ENCODE measurements around the gene PDZD2. TPM values are rescaled to one million over a fixed set of nuclear protein-coding genes. Genes with fewer than 3 reads are reported as not detected.

The PDZD2 gene
- total RNA-seq, 2 donors from 2014 or later, result 6.6 to 14.6 TPM

DNA sequence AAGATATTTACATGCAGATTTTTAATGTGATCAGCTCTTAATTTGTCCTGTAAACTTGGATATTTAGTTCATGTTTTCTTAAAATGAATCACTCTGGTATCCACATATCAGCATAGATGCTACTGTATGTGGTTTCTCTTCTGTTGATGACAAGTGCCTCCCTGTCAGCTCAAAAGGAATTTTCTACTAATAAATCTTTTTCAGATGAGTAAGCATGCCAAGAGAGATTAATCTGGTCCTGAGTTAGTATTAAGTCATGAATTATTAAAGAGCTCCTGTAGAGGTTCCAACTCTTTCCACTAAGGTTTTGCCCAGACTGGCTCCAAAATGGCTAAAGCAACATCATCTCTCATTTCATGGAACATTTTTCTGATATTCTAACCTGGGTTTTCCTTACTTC is 406.0 kb downstream of the PDZD2 start:
- H3K36me3 ChIP-seq (ENCODE audit: control insufficient read depth, insufficient read depth, low read length), result no peaks in the 10 kb centered on the region
- Mint-ChIP-seq H3K4me3 (no peak overlapping the region), H3K27me3 (ENCODE audit: insufficient read depth) (no peaks in the 10 kb centered on the region), H3K4me1 (no peaks in the 10 kb centered on the region), H3K36me3 (ENCODE audit: low read depth) (peaks cover 21% of the 10 kb centered on the region), H3K27ac (no peak overlapping the region), H3K9me3 (peaks cover 28% of the 10 kb centered on the region)
- no peak overlapping the region for H3K27ac ChIP-seq (ENCODE audit: low read depth, low read length)
- no peak for DNase-seq
- H3K9ac ChIP-seq (ENCODE audit: extremely low read depth, low read length, poor library complexity, severe bottlenecking), result no peak overlapping the region
- H3K9me3 ChIP-seq (ENCODE audit: control insufficient read depth, low read length), result peaks cover 6% of the 10 kb centered on the region
- no peaks in the 10 kb centered on the region for H3K27me3 ChIP-seq (ENCODE audit: control insufficient read depth, insufficient read depth, low read length, poor library complexity, severe bottlenecking)
- H3K4me3 ChIP-seq (ENCODE audit: low read length), result no peak overlapping the region
- H3K4me1 ChIP-seq (ENCODE audit: control insufficient read depth, insufficient read depth, low read length), result no peaks in the 10 kb centered on the region
- no peak for TF ChIP-seq CTCF (conservative IDR thresholded peaks at IDR 0.05)

DNA sequence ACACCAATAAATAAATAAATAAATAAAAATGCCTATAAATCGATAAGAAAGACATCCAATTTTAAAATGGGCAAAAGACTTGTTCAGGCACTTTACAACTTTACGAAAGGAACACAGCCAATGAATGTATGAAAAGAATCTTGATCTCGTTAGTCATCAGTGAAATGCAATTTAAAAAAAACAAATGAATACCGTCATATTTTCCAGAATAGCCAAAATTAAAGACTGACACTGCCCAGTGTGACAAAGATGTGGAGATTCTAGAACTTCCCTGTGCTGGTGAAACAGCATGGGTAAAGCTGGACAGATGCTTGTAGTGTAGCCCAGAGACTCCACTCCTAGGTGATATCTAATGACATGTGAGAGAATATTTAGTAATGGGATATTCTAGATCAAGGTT is 408.1 kb downstream of the PDZD2 start:
- Mint-ChIP-seq H3K4me3 (no peak overlapping the region), H3K36me3 (ENCODE audit: low read depth) (peaks cover 14% of the 10 kb centered on the region), H3K4me1 (no peaks in the 10 kb centered on the region), H3K27me3 (ENCODE audit: insufficient read depth) (no peaks in the 10 kb centered on the region), H3K9me3 (peaks cover 11% of the 10 kb centered on the region), H3K27ac (no peak overlapping the region)
- no peak for TF ChIP-seq CTCF (conservative IDR thresholded peaks at IDR 0.05)
- Histone ChIP-seq H3K4me3 (ENCODE audit: low read length) (no peak overlapping the region), H3K9ac (ENCODE audit: extremely low read depth, low read length, poor library complexity, severe bottlenecking) (no peak overlapping the region), H3K36me3 (ENCODE audit: control insufficient read depth, insufficient read depth, low read length) (no peaks in the 10 kb centered on the region), H3K27ac (ENCODE audit: low read depth, low read length) (no peak overlapping the region), H3K4me1 (ENCODE audit: control insufficient read depth, insufficient read depth, low read length) (no peaks in the 10 kb centered on the region), H3K27me3 (ENCODE audit: control insufficient read depth, insufficient read depth, low read length, poor library complexity, severe bottlenecking) (no peaks in the 10 kb centered on the region), H3K9me3 (ENCODE audit: control insufficient read depth, low read length) (peaks cover 6% of the 10 kb centered on the region)
- WGBS, 2 experiments (ENCODE audit: insufficient coverage in 1 of 2, insufficient read length in 1 of 2), result 94 to 98% methylated on average over 4 of the region's 4 CpGs
- DNase-seq, result no peak

- Mint-ChIP-seq H3K36me3 (ENCODE audit: low read depth) (peaks cover 15% of the 10 kb centered on the region), H3K4me1 (no peaks in the 10 kb centered on the region), H3K27me3 (ENCODE audit: insufficient read depth) (no peaks in the 10 kb centered on the region), H3K27ac (no peak overlapping the region), H3K9me3 (no peaks in the 10 kb centered on the region), H3K4me3 (no peak overlapping the region)
- no peak overlapping the region for H3K27ac ChIP-seq (ENCODE audit: low read depth, low read length)
- no peak for TF ChIP-seq CTCF (conservative IDR thresholded peaks at IDR 0.05)
- no peaks in the 10 kb centered on the region for H3K9me3 ChIP-seq (ENCODE audit: control insufficient read depth, low read length)
- H3K4me3 ChIP-seq (ENCODE audit: low read length), result no peak overlapping the region
- WGBS, 2 experiments (ENCODE audit: insufficient coverage in 1 of 2, insufficient read length in 1 of 2), result 85 to 94% methylated on average over 4 to 5 of the region's 5 CpGs
- H3K4me1 ChIP-seq (ENCODE audit: control insufficient read depth, insufficient read depth, low read length), result no peaks in the 10 kb centered on the region
- no peaks in the 10 kb centered on the region for H3K36me3 ChIP-seq (ENCODE audit: control insufficient read depth, insufficient read depth, low read length)
- no peak overlapping the region for H3K9ac ChIP-seq (ENCODE audit: extremely low read depth, low read length, poor library complexity, severe bottlenecking)
- no peaks in the 10 kb centered on the region for H3K27me3 ChIP-seq (ENCODE audit: control insufficient read depth, insufficient read depth, low read length, poor library complexity, severe bottlenecking)
- DNase-seq, result no peak
These were observed 412.9 kb downstream of the PDZD2 start for GRCh38 chr5:32051796-32052195.
